HL-60 (cell line): Measurements from ENCODE around the gene KCNJ9.
A peak's percentile ranks its signal among the peaks of the same experiment; 100 is the strongest.

Source experiments
- DNase-seq, 2 experiments: peaks; one replicate each; pipeline ENCODE4 v3.0.0-alpha.2; 2010 to 2020; ENCODE audit warnings: low read depth in 1 of 2, low spot score in 1 of 2
- H3K27ac ChIP-seq: fragments of 250-450 bp; sonication (Bioruptor Pico); replicated peaks from 2 replicates; pipeline ENCODE4 v1.5.1; 2020; ENCODE audit warnings: mild to moderate bottlenecking, moderate library complexity
- H3K27me3 ChIP-seq: fragments of 250-450 bp; sonication (Bioruptor Pico); 2 replicates; pipeline ENCODE4 v1.5.1; 2021; ENCODE audit warnings: mild to moderate bottlenecking, moderate library complexity; ENCODE audit not compliant: insufficient read depth, poor library complexity, severe bottlenecking
- H3K4me3 ChIP-seq: replicated peaks from 2 replicates; pipeline ENCODE4 v1.5.1; 2011; ENCODE audit warnings: mild to moderate bottlenecking, control low read depth, low read length; ENCODE audit not compliant: insufficient read depth
- CTCF ChIP-seq: IDR thresholded peaks from one replicate; pipeline ENCODE4 v1.5.1; 2011; ENCODE audit warnings: low read length, control low read depth, inconsistent platforms; ENCODE audit not compliant: insufficient read depth
- GABPA ChIP-seq: IDR thresholded peaks from 2 replicates; pipeline ENCODE4 v1.6.1; 2012; ENCODE audit warnings: low read depth
- POLR2AphosphoS5 ChIP-seq: IDR thresholded peaks from 2 replicates; pipeline ENCODE4 v1.6.1; 2012; ENCODE audit warnings: low read depth
- REST ChIP-seq: IDR thresholded peaks from 2 replicates; pipeline ENCODE4 v1.6.1; 2012; ENCODE audit warnings: low read depth; ENCODE audit not compliant: insufficient replicate concordance
- SPI1 ChIP-seq: IDR thresholded peaks from 2 replicates; pipeline ENCODE4 v1.6.1; 2012; ENCODE audit warnings: low read depth, mild to moderate bottlenecking, borderline replicate concordance

The KCNJ9 gene

DNA sequence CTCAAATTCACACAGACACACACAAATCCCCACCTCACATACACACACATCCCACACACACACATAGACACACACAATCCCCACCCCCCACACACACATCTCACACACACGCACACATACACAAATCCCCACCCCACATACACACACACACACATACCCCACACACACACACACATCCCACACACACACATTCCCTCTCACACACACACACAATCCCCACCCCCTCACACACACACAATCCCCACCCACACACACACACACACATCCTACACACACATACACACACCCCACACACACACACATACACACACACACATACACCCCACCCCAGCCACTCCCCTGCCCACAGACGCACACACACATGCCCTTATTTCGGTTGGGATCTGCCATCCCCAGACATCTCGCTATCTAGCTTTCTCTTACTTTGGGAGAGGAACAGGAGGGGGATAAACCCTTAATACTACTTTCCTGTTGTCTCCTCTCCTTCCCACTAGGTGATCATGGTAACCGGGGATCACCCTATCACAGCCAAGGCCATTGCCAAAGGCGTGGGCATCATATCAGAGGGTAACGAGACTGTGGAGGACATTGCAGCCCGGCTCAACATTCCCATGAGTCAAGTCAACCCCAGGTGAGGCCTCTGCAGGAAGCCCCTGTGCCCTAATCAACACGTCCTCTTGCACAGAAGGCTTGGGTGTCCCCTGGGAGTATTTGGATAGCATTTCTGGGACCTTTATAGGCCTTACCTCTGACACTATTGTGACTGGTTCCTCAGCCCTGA is 52.8 kb downstream of the KCNJ9 start:
- no peaks in the 10 kb centered on the region for H3K27me3 ChIP-seq
- H3K27ac ChIP-seq, result no peak overlapping the region
- TF ChIP-seq CTCF (no peak), REST (no peak), GABPA (no peak), SPI1 (no peak)
- no peak overlapping the region for H3K4me3 ChIP-seq
- DNase-seq, result no peak

- no peak for TF ChIP-seq REST
- no peak for TF ChIP-seq POLR2AphosphoS5
- TF ChIP-seq GABPA, result no peak
- no peak for TF ChIP-seq CTCF
- peak; percentile 25; the same call in 1 of the 2 replicates for TF ChIP-seq SPI1
- H3K4me3 ChIP-seq, result no peak overlapping the region
- no peaks in the 10 kb centered on the region for H3K27me3 ChIP-seq
- H3K27ac ChIP-seq, result no peak overlapping the region
- DNase-seq, result no peak
Observed at GRCh38 chr1:160134791-160135572, 53.6 kb downstream of the KCNJ9 start.

- H3K27ac ChIP-seq, result no peak overlapping the region
- DNase-seq, result no peak
- TF ChIP-seq SPI1, result no peak
- H3K27me3 ChIP-seq, result no peaks in the 10 kb centered on the region
- H3K4me3 ChIP-seq, result no peak overlapping the region
Observed at GRCh38 chr1:160136121-160136925, 55.0 kb downstream of the KCNJ9 start.

GRCh38 chr1:160136926-160137200 is 55.5 kb downstream of the KCNJ9 start:
- Histone ChIP-seq H3K4me3 (no peak overlapping the region), H3K27me3 (no peaks in the 10 kb centered on the region), H3K27ac (no peak overlapping the region)
- no peak for DNase-seq
- TF ChIP-seq CTCF (no peak), GABPA (no peak), SPI1 (no peak), REST (no peak), POLR2AphosphoS5 (no peak)
